ENCODE results near the gene GRPEL1. TPM values are rescaled to one million over a fixed set of nuclear protein-coding genes. Genes with fewer than 3 reads are reported as not detected.
A peak's percentile ranks its signal among the peaks of the same experiment; 100 is the strongest.

GRPEL1 gene
- polyA plus RNA-seq, 3 donors: 44.1 to 49.6 (median 45.4) TPM

DNA sequence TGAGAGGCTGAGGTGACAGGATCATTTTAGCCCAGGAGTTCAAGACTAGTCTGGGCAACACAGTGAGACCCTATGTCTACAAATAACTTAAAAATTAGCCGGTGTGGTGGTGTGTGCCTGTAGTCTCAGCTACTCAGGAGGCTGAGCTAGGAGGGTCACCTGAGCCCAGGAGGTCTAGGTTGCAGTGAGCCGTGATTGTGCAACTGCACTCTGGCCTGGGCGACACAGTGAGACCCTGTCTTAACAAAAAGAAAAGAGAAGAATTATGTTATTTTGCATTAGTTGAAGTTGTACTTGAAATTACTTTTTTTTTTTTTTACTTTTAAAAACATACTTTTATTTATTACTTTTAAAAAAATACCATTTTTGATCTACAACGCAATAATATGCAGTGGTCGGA, 46.5 kb downstream of the GRPEL1 start:
- Mint-ChIP-seq H3K27me3 (ENCODE audit: low read depth in 3 of 3) (peaks cover 0 to 1% (median 0%) of the 10 kb centered on the region in 3 donors), H3K4me1 (no peaks in the 10 kb centered on the region), H3K4me3 (no peak overlapping the region), H3K36me3 (peaks cover 75 to 92% of the 10 kb centered on the region in 2 donors), H3K27ac (no peak overlapping the region), H3K9me3 (no peaks in the 10 kb centered on the region)
- TF ChIP-seq CTCF (IDR thresholded peaks at IDR 0.05): no peak
- Histone ChIP-seq H3K27me3 (ENCODE audit: control insufficient read depth in 2 of 2, insufficient read depth in 2 of 2, low read length in 2 of 2) (no peaks in the 10 kb centered on the region), H3K4me2 (replicated peaks; ENCODE audit: extremely low read depth, low read length, poor library complexity, severe bottlenecking) (no peak overlapping the region), H3K4me1 (ENCODE audit: control insufficient read depth in 1 of 2, insufficient read depth in 2 of 2, low read length in 2 of 2) (no peaks in the 10 kb centered on the region), H3K9ac (ENCODE audit: insufficient read depth, low read length, poor library complexity, severe bottlenecking) (no peak overlapping the region), H3K36me3 (replicated peaks in 1 of 2; ENCODE audit: control insufficient read depth in 1 of 2, insufficient read depth in 2 of 2, low read length in 2 of 2) (peaks cover 78 to 96% of the 10 kb centered on the region in 2 donors), H3K4me3 (replicated peaks in 1 of 3; ENCODE audit: low read depth in 2 of 3, low read length in 3 of 3) (no peak overlapping the region), H3K79me2 (ENCODE audit: insufficient read depth, low read length) (no peaks in the 10 kb centered on the region), H3K9me3 (replicated peaks in 1 of 2; ENCODE audit: control insufficient read depth in 1 of 2, insufficient read depth in 1 of 2, low read length in 2 of 2) (no peaks in the 10 kb centered on the region), H3K27ac (ENCODE audit: low read depth in 1 of 2, low read length in 2 of 2) (no peak overlapping the region), H2AFZ (ENCODE audit: insufficient read depth, low read depth, low read length, poor library complexity, severe bottlenecking) (no peak overlapping the region), H4K20me1 (ENCODE audit: insufficient read depth, low read length) (peaks cover 86% of the 10 kb centered on the region)
- 55% methylated on average over 2 of the region's 5 CpGs for WGBS (ENCODE audit: insufficient coverage)
- intact Hi-C loops (cut with micrococcal nuclease): no loop called here
- no peak for DNase-seq

DNA sequence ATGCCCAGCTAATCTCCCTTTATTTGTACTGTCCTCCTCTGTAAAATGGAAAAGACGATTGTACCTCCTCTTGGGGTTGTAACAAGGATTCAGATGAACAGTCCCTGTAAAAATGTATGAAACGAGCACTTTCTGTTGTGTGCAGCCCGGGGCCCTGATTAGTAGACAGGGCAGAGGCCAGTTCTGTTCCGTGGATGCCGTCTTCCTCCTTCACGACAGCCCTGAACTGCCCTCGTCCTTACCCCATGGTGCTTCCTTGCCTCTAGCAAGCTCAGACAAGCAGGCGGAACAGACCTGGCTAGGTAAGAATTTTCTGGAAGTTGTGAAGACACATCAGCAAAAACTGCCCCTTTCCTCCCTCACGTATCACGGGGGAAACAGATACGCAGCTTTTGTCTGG, 47.0 kb downstream of the GRPEL1 start:
- Mint-ChIP-seq H3K27ac (peak overlapping the region in 2 of 7 donors; percentile 1 to 67), H3K4me3 (no peak overlapping the region), H3K27me3 (ENCODE audit: low read depth in 3 of 3) (peaks cover 0 to 1% (median 0%) of the 10 kb centered on the region in 3 donors), H3K36me3 (peaks cover 72 to 92% of the 10 kb centered on the region in 2 donors), H3K9me3 (no peaks in the 10 kb centered on the region), H3K4me1 (no peaks in the 10 kb centered on the region)
- no peak for DNase-seq
- H3K4me2 ChIP-seq (replicated peaks; ENCODE audit: extremely low read depth, low read length, poor library complexity, severe bottlenecking): no peak overlapping the region
- H3K9ac ChIP-seq (ENCODE audit: insufficient read depth, low read length, poor library complexity, severe bottlenecking): no peak overlapping the region
- H3K36me3 ChIP-seq (replicated peaks in 1 of 2; ENCODE audit: control insufficient read depth in 1 of 2, insufficient read depth in 2 of 2, low read length in 2 of 2): peaks cover 81 to 96% of the 10 kb centered on the region in 2 donors
- no peaks in the 10 kb centered on the region for H3K79me2 ChIP-seq (ENCODE audit: insufficient read depth, low read length)
- no peaks in the 10 kb centered on the region for H3K9me3 ChIP-seq (replicated peaks in 1 of 2; ENCODE audit: control insufficient read depth in 1 of 2, insufficient read depth in 1 of 2, low read length in 2 of 2)
- TF ChIP-seq CTCF (IDR thresholded peaks at IDR 0.05): no peak
- WGBS (ENCODE audit: insufficient coverage): over 99% methylated on average over 7 of the region's 11 CpGs
- no peaks in the 10 kb centered on the region for H3K27me3 ChIP-seq (ENCODE audit: control insufficient read depth in 2 of 2, insufficient read depth in 2 of 2, low read length in 2 of 2)
- no peaks in the 10 kb centered on the region for H3K4me1 ChIP-seq (ENCODE audit: control insufficient read depth in 1 of 2, insufficient read depth in 2 of 2, low read length in 2 of 2)
- H3K4me3 ChIP-seq (replicated peaks in 1 of 3; ENCODE audit: low read depth in 2 of 3, low read length in 3 of 3): no peak overlapping the region
- H2AFZ ChIP-seq (ENCODE audit: insufficient read depth, low read depth, low read length, poor library complexity, severe bottlenecking): no peak overlapping the region
- peaks cover 89% of the 10 kb centered on the region for H4K20me1 ChIP-seq (ENCODE audit: insufficient read depth, low read length)
- H3K27ac ChIP-seq (ENCODE audit: low read depth in 1 of 2, low read length in 2 of 2): no peak overlapping the region
- intact Hi-C loops (cut with micrococcal nuclease): no loop called here

Data from CD14-positive monocyte (primary cell).